ENCODE measurements around the gene STRADA. TPM values are rescaled to one million over a fixed set of nuclear protein-coding genes. Genes with fewer than 3 reads are reported as not detected.

STRADA gene
- total RNA-seq, 1 experiment from 2014 or later = 18.1 TPM

DNA sequence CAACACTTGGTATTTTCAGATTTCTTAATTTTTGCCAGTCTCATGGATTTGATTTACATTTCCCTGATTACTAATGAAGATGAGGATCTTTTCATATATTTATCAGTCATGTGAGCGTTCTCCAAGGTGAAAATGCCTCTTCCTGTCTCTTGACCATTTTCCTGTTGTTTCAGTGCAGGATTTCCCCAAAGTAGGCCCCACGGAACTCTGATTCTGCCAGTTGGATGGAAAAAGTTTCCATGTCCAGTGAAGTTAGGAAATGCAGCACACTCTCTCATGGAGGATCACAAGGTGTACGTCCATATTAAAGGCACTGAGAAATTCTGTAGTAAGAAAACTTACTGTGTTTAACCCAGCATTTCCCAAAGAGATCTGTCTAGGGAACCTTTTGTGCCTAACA is 25.2 kb downstream of the STRADA start:
- intact Hi-C loops (cut with micrococcal nuclease; ENCODE audit: unreplicated experiment) = no loop called here
- Mint-ChIP-seq H3K36me3 (ENCODE audit: insufficient read depth, unreplicated experiment) (no peaks in the 10 kb centered on the region), H3K27ac (ENCODE audit: unreplicated experiment) (no peak overlapping the region), H3K4me1 (ENCODE audit: low read depth, unreplicated experiment) (no peaks in the 10 kb centered on the region), H3K4me3 (ENCODE audit: low read depth, unreplicated experiment) (no peak overlapping the region), H3K9me3 (ENCODE audit: low read depth, unreplicated experiment) (no peaks in the 10 kb centered on the region), H3K27me3 (ENCODE audit: unreplicated experiment) (no peaks in the 10 kb centered on the region)
- BruUV-seq (replicated peaks) = no TSS peak
- CTCF ChIA-PET = interaction anchor here (0.7 kb wide), 1 partner anchor 31 kb away, joined by 4 read pairs; no protein-coding TSS in a partner anchor
- DNase-seq = no peak
- no peak for TF ChIP-seq CTCF (IDR thresholded peaks at IDR 0.05; ENCODE audit: unreplicated experiment)

GRCh38 chr17:63714550-63715277 is 26.9 kb downstream of the STRADA start:
- intact Hi-C loops (cut with micrococcal nuclease; ENCODE audit: unreplicated experiment) = no loop called here
- Mint-ChIP-seq H3K4me3 (ENCODE audit: low read depth, unreplicated experiment) (no peak overlapping the region), H3K27me3 (ENCODE audit: unreplicated experiment) (no peaks in the 10 kb centered on the region), H3K4me1 (ENCODE audit: low read depth, unreplicated experiment) (no peaks in the 10 kb centered on the region), H3K9me3 (ENCODE audit: low read depth, unreplicated experiment) (no peaks in the 10 kb centered on the region), H3K27ac (ENCODE audit: unreplicated experiment) (no peak overlapping the region), H3K36me3 (ENCODE audit: insufficient read depth, unreplicated experiment) (no peaks in the 10 kb centered on the region)
- no peak for DNase-seq
- CTCF ChIA-PET = no interaction called here
- TF ChIP-seq CTCF (IDR thresholded peaks at IDR 0.05; ENCODE audit: unreplicated experiment) = no peak
- no TSS peak for BruUV-seq (replicated peaks)

DNA sequence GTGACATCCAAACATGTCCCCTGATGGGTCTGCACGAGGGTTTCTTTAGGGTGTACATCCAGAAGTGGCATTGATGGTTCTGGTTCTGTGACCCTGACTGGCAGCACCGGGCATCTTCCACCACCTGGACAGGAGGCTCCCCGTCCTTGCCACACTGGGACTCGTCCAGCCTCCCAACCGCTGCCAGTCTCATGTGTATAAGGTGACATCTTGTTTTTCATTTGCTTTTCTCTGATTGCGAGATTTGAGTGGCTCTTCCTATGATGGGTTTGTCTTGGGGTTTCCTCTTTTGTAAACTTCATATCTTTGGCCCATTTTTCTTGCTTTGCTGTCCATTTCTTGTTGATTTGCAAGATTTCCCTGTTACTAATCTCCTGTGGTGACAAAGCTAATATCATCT is 32.5 kb downstream of the STRADA start:
- H3K27me3 Mint-ChIP-seq (ENCODE audit: unreplicated experiment) = no peaks in the 10 kb centered on the region
- intact Hi-C loops (cut with micrococcal nuclease; ENCODE audit: unreplicated experiment) = no loop called here
- no TSS peak for BruUV-seq (replicated peaks)

GRCh38 chr17:63707151-63707550 is 34.4 kb downstream of the STRADA start:
- Mint-ChIP-seq H3K9me3 (ENCODE audit: low read depth, unreplicated experiment) (no peaks in the 10 kb centered on the region), H3K27ac (ENCODE audit: unreplicated experiment) (no peak overlapping the region), H3K4me1 (ENCODE audit: low read depth, unreplicated experiment) (no peaks in the 10 kb centered on the region), H3K36me3 (ENCODE audit: insufficient read depth, unreplicated experiment) (no peaks in the 10 kb centered on the region), H3K4me3 (ENCODE audit: low read depth, unreplicated experiment) (no peak overlapping the region), H3K27me3 (ENCODE audit: unreplicated experiment) (no peaks in the 10 kb centered on the region)
- DNase-seq = no peak
- CTCF ChIA-PET = no interaction called here
- no TSS peak for BruUV-seq (replicated peaks)
- intact Hi-C loops (cut with micrococcal nuclease; ENCODE audit: unreplicated experiment) = no loop called here
- TF ChIP-seq CTCF (IDR thresholded peaks at IDR 0.05; ENCODE audit: unreplicated experiment) = no peak

More for the DNA sequence above, 32.5 kb downstream of the STRADA start:
- Mint-ChIP-seq H3K4me3 (ENCODE audit: low read depth, unreplicated experiment) (no peak overlapping the region), H3K36me3 (ENCODE audit: insufficient read depth, unreplicated experiment) (no peaks in the 10 kb centered on the region), H3K9me3 (ENCODE audit: low read depth, unreplicated experiment) (no peaks in the 10 kb centered on the region), H3K27ac (ENCODE audit: unreplicated experiment) (no peak overlapping the region), H3K4me1 (ENCODE audit: low read depth, unreplicated experiment) (no peaks in the 10 kb centered on the region)
- DNase-seq = no peak
- CTCF ChIA-PET = interaction anchor here (0.7 kb wide), 1 partner anchor 8 kb away, joined by 4 read pairs; no protein-coding TSS in a partner anchor
- TF ChIP-seq CTCF (IDR thresholded peaks at IDR 0.05; ENCODE audit: unreplicated experiment) = no peak

All from Calu3 (cell line).